ENCODE data around the gene C1S.

DNA sequence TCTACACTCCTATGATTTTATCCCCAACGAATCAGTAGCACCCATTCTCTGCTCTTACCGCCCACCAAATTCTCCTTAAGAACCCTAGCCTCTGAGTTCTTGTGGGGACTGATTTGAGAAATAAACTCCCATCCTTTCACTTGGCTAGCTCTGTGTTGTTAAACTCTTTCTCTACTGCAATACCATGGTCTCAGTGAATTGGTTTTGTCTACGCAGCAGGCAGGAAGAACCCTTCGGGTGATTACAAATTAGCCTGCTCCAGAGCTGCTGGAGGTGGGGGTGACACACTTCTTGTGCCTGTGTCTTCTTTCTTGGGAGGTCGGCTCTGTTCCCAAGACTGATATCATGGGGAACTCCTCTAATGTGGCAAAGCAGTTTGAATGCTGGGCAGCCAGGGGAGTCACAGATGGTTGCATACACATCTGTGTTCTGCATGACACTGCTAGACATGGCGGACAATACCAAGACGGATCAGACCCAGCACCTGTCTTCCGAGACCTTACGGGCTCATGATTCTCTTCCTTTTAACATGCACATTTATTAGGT, 1.6 kb upstream of the C1S start:
- TF ChIP-seq CTCF (IDR thresholded peaks at IDR 0.05; ENCODE audit: low read depth, low read length) (no peak), EZH2phosphoT487 (IDR thresholded peaks at IDR 0.05; ENCODE audit: low read depth) (no peak)
